K562 (cell line): ENCODE data around the gene SP2. TPM values are rescaled to one million over a fixed set of nuclear protein-coding genes. Genes with fewer than 3 reads are reported as not detected.

Experiments
- ATAC-seq: fragments of 200-7000 bp; cut with Tn5 transposase; 3 replicates; pipeline ENCODE4 v1.9.1; 2020; ENCODE audit warnings: moderate library complexity
- BruUV-seq: library from RNA; stranded (reverse); fragments of 400-500 nt; replicated peaks from 2 replicates; lab custom pipeline; 2021; lab: Mats Ljungman, UMichigan
- CTCF ChIA-PET: fragments of 300-600 bp; formaldehyde crosslinking; extraction: SDS; loops from one replicate; lab custom pipeline; 2021; ENCODE audit warnings: low intra/inter-chr PET ratio; lab: Yijun Ruan, JAX
- POLR2A ChIA-PET: fragments of 300-600, 350-650 bp; sonication (Branson Sonifier 250); formaldehyde crosslinking; extraction: SDS; loops from one replicate; lab custom pipeline; 2021; ENCODE audit warnings: antibody characterized with exemption, inconsistent platforms; lab: Yijun Ruan, JAX
- DNase-seq, 4 experiments: peaks; one replicate each; pipeline versions ENCODE4 v3.0.0 to v3.0.0-alpha.2; 2011 to 2018; ENCODE audit warnings: low spot score in 3 of 4, mixed read lengths in 3 of 4; ENCODE audit errors: extremely low read depth in 1 of 4
- FAIRE-seq: peaks from 2 replicates; lab custom pipeline; 2011; peaks lifted over from hg19 to GRCh38; lab: Jason Lieb, UNC
- H2AFZ ChIP-seq: 2 replicates; pipeline ENCODE4 v1.6.0; 2011; ENCODE audit warnings: low read depth, low read length, control low read depth, inconsistent platforms
- H3K27ac ChIP-seq: fragments of 200-600 bp; 3 replicates; pipeline ENCODE4 v1.8.0; 2011; ENCODE audit warnings: low read depth, mild to moderate bottlenecking, control low read depth, inconsistent platforms, low read length, moderate library complexity, mixed read lengths; ENCODE audit errors: extremely low read depth
- H3K27me3 ChIP-seq, 2 experiments: fragments of 300-600 bp in 1 of 2; 2 replicates in 1 of 2; 3 replicates in 1 of 2; pipeline versions ENCODE4 v1.6.0 to v1.8.0; 2011; ENCODE audit warnings: inconsistent platforms in 2 of 2, low read length in 2 of 2, mild to moderate bottlenecking in 1 of 2, mixed read lengths in 1 of 2, moderate library complexity in 1 of 2; ENCODE audit not compliant: control insufficient read depth in 2 of 2, insufficient read depth in 2 of 2
- H3K36me3 ChIP-seq: fragments of 300-600 bp; 3 replicates; pipeline ENCODE4 v1.8.0; 2011; ENCODE audit warnings: mild to moderate bottlenecking, low read length, inconsistent platforms; ENCODE audit not compliant: control insufficient read depth, insufficient read depth
- H3K4me1 ChIP-seq, 2 experiments: fragments of 200-600 bp in 1 of 2; replicated peaks in 1 of 2; 2 replicates in 1 of 2; 3 replicates in 1 of 2; pipeline versions ENCODE4 v1.5.1 to v1.8.0; 2011; ENCODE audit warnings: inconsistent platforms in 2 of 2, low read length in 2 of 2, mild to moderate bottlenecking in 1 of 2, mixed read lengths in 1 of 2, moderate library complexity in 1 of 2; ENCODE audit not compliant: control insufficient read depth in 2 of 2, insufficient read depth in 2 of 2
- H3K4me2 ChIP-seq: 2 replicates; pipeline ENCODE4 v1.6.1; 2011; ENCODE audit warnings: low read length, control low read depth, inconsistent platforms, mixed read lengths; ENCODE audit not compliant: insufficient read depth
- H3K4me3 ChIP-seq: fragments of 200-600 bp; sonication (generic), shearing (Covaris generic); 2 replicates; pipeline ENCODE4 v1.5.1; 2016; ENCODE audit warnings: control low read depth, inconsistent platforms
- H3K79me2 ChIP-seq: fragments of 200-600 bp; 3 replicates; pipeline ENCODE4 v1.8.0; 2011; ENCODE audit warnings: low read length, inconsistent platforms; ENCODE audit not compliant: control insufficient read depth, insufficient read depth
- H3K9ac ChIP-seq, 2 experiments: 2 replicates each; pipeline versions ENCODE4 v1.6.0 to v1.6.1; 2011; ENCODE audit warnings: low read depth in 2 of 2, low read length in 2 of 2, control low read depth in 1 of 2, inconsistent platforms in 1 of 2, mild to moderate bottlenecking in 1 of 2, mixed read lengths in 1 of 2; ENCODE audit not compliant: insufficient read depth in 1 of 2
- H3K9me1 ChIP-seq: one replicate; pipeline ENCODE4 v1.6.0; 2011; ENCODE audit warnings: inconsistent platforms, mild to moderate bottlenecking, low read length, moderate library complexity; ENCODE audit not compliant: control insufficient read depth, insufficient read depth
- H3K9me3 ChIP-seq: replicated peaks from 2 replicates; pipeline ENCODE4 v1.5.1; 2011; ENCODE audit warnings: low read depth, low read length, inconsistent platforms; ENCODE audit not compliant: control insufficient read depth, insufficient read depth
- H4K20me1 ChIP-seq: replicated peaks from 2 replicates; pipeline ENCODE4 v1.6.1; 2011; ENCODE audit warnings: low read length, inconsistent platforms, mixed read lengths; ENCODE audit not compliant: control insufficient read depth, insufficient read depth
- POLR2G ChIP-seq: fragments of 200-400 bp; formaldehyde crosslinking; IDR thresholded peaks from 2 replicates; pipeline ENCODE4 v1.6.1; 2017; ENCODE audit warnings: low read depth, mild to moderate bottlenecking, antibody characterized with exemption, low read length, moderate library complexity
- WGBS: fragments of 100-300 bp; shearing (Covaris generic); methylation state at CpG from one replicate; pipeline ENCODE4 v1.1.6; 2016; ENCODE audit warnings: low coverage, mixed read lengths; ENCODE audit not compliant: insufficient coverage; ENCODE audit errors: missing lambda C conversion rate; 5-methylcytosine and 5-hydroxymethylcytosine counted together
- in situ Hi-C: fragments of 300-500 bp; cut with MboI; formaldehyde crosslinking; loops from 4 replicates; pipeline ENCODE4 v1.15.0; 2018; ENCODE audit warnings: inconsistent platforms, mixed read lengths
- intact Hi-C: fragments of 100-400 bp; cut with micrococcal nuclease; formaldehyde crosslinking; loops from 2 replicates; pipeline ENCODE4 v1.14.2; 2022
- polyA plus RNA-seq, 8 experiments: library from polyadenylated mRNA; depleted of rRNA in 4 of 8; stranded (reverse) in 5 of 8; unstranded in 3 of 8; fragments of >200 nt; fragmentation: Nextera tagmentation in 2 of 8; fragmentation: Illumina TruSeq in 1 of 8; extraction: Ambion mirVana in 2 of 8; extraction: Trizol in 1 of 8; gene quantifications; 2 replicates each; pipeline versions ENCODE4 v1.2.1 to v1.2.3, GENCODE V29; 2011 to 2014; ENCODE audit warnings: inconsistent platforms in 1 of 8, missing spikeins in 1 of 8
- total RNA-seq, 7 experiments: library from RNA; depleted of rRNA in 6 of 7; stranded (reverse); fragments of >200 nt in 6 of 7; fragmentation: Illumina TruSeq in 2 of 7; extraction: Trizol in 2 of 7; gene quantifications; 2 replicates each; pipeline versions ENCODE4 v1.2.1 to v1.2.3, GENCODE V29; 2011 to 2021; ENCODE audit warnings: low replicate concordance in 1 of 7
- TF ChIP-seq, protein P1 (sequence below): sonication (generic); formaldehyde crosslinking; IDR thresholded peaks from 2 replicates; pipeline ENCODE4 v1.8.1; 2022; ENCODE audit warnings: missing genetic modification reagents

SP2 gene
- total and polyA plus RNA-seq, 9 of the 15 experiments (the other 6 are each of a cell fraction or from before 2014, with no cell fraction given) = 0.77 to 22.3 (median 2.3) TPM

DNA sequence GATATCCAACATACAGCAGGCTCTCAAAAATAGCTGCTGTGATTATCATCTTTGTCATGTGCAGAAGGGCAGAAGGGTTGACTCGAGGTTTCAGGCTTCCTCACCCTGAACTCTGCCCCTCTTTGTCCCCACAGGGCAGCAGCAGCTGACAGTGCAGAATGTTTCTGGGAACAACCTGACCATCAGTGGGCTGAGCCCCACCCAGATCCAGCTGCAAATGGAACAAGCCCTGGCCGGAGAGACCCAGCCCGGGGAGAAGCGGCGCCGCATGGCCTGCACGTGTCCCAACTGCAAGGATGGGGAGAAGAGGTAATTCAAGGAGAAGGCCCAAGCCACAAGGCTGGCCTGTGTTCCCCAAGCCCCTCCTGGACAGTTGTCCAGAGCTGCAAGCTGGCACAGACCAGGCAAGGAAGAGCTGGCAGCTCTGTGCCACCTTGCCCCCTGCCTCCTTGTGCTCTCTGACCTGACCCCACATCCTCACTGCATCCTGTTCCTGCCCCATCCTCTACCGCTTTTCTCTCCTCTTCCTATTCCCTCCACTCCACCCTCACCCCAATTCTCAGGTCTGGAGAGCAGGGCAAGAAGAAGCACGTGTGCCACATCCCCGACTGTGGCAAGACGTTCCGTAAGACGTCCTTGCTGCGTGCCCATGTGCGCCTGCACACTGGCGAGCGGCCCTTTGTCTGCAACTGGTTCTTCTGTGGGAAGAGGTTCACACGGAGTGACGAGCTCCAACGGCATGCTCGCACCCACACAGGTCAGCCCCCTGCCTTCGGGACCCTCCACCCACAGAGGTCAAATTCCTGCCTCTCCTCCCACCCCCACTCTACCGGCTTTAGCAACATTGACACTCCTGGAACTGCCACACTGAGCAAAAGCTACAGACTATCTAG, 29.0 kb downstream of the SP2 start:
- no peaks in the 10 kb centered on the region for H3K79me2 ChIP-seq
- intact Hi-C loops = no loop called here
- WGBS = 91% methylated on average over 20 of the region's 23 CpGs
- H3K9me1 ChIP-seq = peaks cover 5% of the 10 kb centered on the region
- no peak overlapping the region for H3K27ac ChIP-seq
- CTCF ChIA-PET = no interaction called here
- H3K4me2 ChIP-seq = no peak overlapping the region
- FAIRE-seq = no peak
- no peak overlapping the region for H2AFZ ChIP-seq
- H3K4me1 ChIP-seq = peaks cover 11 to 26% of the 10 kb centered on the region in 2 experiments; a peak in 4 of 5 replicates
- no peak for DNase-seq
- TF ChIP-seq POLR2G = 0 out of 2 replicates have a peak, but pooled peaks have one; percentile 39
- TF ChIP-seq, protein P1, sequence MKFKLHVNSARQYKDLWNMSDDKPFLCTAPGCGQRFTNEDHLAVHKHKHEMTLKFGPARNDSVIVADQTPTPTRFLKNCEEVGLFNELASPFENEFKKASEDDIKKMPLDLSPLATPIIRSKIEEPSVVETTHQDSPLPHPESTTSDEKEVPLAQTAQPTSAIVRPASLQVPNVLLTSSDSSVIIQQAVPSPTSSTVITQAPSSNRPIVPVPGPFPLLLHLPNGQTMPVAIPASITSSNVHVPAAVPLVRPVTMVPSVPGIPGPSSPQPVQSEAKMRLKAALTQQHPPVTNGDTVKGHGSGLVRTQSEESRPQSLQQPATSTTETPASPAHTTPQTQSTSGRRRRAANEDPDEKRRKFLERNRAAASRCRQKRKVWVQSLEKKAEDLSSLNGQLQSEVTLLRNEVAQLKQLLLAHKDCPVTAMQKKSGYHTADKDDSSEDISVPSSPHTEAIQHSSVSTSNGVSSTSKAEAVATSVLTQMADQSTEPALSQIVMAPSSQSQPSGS (CRISPR knock-in tag) = no peak
- peaks cover 52% of the 10 kb centered on the region; the same call in 2 of the 3 replicates for H3K36me3 ChIP-seq
- ATAC-seq = no peak
- BruUV-seq = no TSS peak
- H3K9ac ChIP-seq = peak overlapping the region in 1 of 2 experiments; percentile 78; a peak in 2 of 4 replicates
- no peaks in the 10 kb centered on the region for H4K20me1 ChIP-seq
- POLR2A ChIA-PET = interaction anchor here (0.6 to 1.4 kb wide), 5 partner anchors 11 to 94 kb away, joined by 3 to 4 read pairs (median 3); partner anchors contain the start of genes LRRC46, MRPL10 and PNPO
- no peaks in the 10 kb centered on the region for H3K9me3 ChIP-seq
- no peak overlapping the region for H3K4me3 ChIP-seq
- no peaks in the 10 kb centered on the region for H3K27me3 ChIP-seq
- in situ Hi-C loops = no loop called here
